ENCODE measurements around the gene PLEKHF1. TPM values are rescaled to one million over a fixed set of nuclear protein-coding genes. Genes with fewer than 3 reads are reported as not detected.

The PLEKHF1 gene
- total RNA-seq, 6 experiments from 2014 or later = 1.4 to 2.8 (median 2.6) TPM

DNA sequence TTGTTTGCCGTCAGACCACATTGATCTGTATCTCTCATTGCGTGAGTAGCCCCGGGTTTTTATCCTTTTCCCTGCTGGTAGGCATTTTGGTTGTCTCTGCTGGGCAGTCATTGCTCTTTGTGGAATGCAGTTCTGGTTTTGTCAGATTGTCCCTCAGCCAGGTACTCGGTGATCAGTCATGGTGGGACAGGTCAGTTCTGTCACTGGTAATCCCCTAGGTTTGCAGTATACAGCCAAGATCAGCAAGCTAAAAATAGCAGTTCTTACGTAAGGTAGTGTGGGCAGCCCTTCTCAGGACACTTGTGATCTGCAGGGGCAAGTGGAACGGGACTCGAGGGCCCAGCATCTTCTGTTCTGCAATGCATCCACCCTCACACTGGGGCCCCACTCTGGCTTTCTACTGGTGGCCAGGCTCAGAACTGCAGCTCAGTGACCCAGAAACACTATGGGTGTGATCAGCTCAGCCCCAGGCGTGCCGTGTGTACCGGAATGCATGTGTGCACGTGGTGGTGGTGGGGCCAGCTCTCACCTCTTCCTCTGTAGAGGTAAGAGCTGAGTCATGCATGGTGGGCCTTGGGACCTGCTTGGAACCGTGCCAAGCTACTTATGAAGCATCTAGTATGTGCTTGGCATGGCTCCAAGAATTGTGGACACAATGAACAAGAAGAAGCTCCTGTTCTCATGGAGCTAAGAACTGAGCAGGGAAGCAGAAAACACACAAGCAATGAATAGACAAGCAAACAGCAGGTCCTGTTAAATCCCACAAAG lies 6.3 kb downstream of the PLEKHF1 start:
- Mint-ChIP-seq H3K9me3 (no peaks in the 10 kb centered on the region), H3K36me3 (ENCODE audit: low read depth) (0 out of 2 replicates have a peak, but pooled peaks cover 5% of the 10 kb centered on the region), H3K4me1 (ENCODE audit: low read depth) (peaks cover 18% of the 10 kb centered on the region), H3K27ac (no peak overlapping the region), H3K4me3 (no peak overlapping the region), H3K27me3 (ENCODE audit: insufficient read depth) (0 out of 2 replicates have a peak, but pooled peaks cover 2% of the 10 kb centered on the region)
- no peak for DNase-seq
- TF ChIP-seq, protein P1, sequence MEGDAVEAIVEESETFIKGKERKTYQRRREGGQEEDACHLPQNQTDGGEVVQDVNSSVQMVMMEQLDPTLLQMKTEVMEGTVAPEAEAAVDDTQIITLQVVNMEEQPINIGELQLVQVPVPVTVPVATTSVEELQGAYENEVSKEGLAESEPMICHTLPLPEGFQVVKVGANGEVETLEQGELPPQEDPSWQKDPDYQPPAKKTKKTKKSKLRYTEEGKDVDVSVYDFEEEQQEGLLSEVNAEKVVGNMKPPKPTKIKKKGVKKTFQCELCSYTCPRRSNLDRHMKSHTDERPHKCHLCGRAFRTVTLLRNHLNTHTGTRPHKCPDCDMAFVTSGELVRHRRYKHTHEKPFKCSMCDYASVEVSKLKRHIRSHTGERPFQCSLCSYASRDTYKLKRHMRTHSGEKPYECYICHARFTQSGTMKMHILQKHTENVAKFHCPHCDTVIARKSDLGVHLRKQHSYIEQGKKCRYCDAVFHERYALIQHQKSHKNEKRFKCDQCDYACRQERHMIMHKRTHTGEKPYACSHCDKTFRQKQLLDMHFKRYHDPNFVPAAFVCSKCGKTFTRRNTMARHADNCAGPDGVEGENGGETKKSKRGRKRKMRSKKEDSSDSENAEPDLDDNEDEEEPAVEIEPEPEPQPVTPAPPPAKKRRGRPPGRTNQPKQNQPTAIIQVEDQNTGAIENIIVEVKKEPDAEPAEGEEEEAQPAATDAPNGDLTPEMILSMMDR (IDR thresholded peaks at IDR 0.05) = peak; percentile 33

DNA sequence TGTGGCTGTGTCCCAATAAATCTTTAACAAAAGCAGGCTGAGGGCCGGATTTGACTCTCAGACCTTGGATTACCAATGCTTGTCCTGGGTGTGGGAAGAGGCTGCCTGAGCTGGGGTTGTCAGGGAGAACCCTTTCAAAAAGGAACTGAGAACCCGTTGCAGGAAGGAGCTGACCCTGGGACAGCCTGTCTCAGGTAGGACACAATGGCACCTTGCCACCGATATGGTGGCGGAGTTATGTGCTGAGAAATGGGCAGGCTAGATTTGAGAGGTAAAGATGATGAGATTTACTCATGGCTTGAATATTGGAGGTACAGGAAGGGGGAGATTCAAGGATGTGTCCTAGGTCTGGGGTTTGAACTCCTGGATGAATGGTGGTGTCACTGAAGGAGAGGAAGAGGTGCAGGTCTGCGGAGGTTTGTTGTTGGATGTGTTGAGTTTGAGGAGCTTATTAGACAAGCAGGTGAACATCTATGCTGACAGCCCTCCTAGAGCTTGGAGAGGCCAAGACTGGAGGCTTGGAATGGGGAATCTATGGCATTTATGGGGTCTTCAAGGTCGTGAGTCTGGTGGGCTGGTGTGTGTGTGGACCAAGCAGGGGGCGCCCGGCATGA lies 7.2 kb downstream of the PLEKHF1 start:
- no peaks in the 10 kb centered on the region for H3K9me3 Mint-ChIP-seq
- H3K4me3 Mint-ChIP-seq = no peak overlapping the region
- peak overlapping the region; percentile 8; the same call in 1 of the 2 replicates for H3K27ac Mint-ChIP-seq
- H3K4me1 Mint-ChIP-seq (ENCODE audit: low read depth) = peaks cover 9% of the 10 kb centered on the region
- TF ChIP-seq, protein P1 (IDR thresholded peaks at IDR 0.05) = no peak
- H3K27me3 Mint-ChIP-seq (ENCODE audit: insufficient read depth) = no peaks in the 10 kb centered on the region
- DNase-seq = no peak
- 0 out of 2 replicates have a peak, but pooled peaks cover 5% of the 10 kb centered on the region for H3K36me3 Mint-ChIP-seq (ENCODE audit: low read depth)

DNA sequence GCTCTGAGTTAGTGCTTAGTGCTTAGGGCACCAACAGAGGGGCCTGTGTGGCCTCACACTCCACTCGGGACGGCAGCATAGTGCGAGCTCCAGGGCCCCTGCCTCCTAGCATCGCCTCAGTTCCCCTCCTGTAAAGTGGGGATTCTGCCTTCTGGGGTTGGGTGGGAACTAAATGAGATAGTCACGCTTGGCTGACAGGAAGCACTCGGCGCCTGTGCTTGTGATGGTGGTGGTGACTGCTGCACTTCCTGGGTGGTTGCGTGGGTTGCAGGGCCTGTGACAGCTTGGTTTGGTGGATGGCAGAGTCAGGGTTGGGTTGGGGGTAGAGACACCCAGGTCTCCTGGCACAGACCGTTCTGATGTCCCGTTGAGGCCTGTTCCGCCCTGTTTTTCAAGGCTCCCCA lies 7.7 kb downstream of the PLEKHF1 start:
- TF ChIP-seq, protein P1 (IDR thresholded peaks at IDR 0.05) = no peak
- H3K4me1 Mint-ChIP-seq (ENCODE audit: low read depth) = peaks cover 9% of the 10 kb centered on the region; the same call in 1 of the 2 replicates
- no peaks in the 10 kb centered on the region for H3K27me3 Mint-ChIP-seq (ENCODE audit: insufficient read depth)
- no peak for DNase-seq
- H3K36me3 Mint-ChIP-seq (ENCODE audit: low read depth) = 0 out of 2 replicates have a peak, but pooled peaks cover 5% of the 10 kb centered on the region
- H3K9me3 Mint-ChIP-seq = no peaks in the 10 kb centered on the region
- no peak overlapping the region for H3K27ac Mint-ChIP-seq
- H3K4me3 Mint-ChIP-seq = no peak overlapping the region

DNA sequence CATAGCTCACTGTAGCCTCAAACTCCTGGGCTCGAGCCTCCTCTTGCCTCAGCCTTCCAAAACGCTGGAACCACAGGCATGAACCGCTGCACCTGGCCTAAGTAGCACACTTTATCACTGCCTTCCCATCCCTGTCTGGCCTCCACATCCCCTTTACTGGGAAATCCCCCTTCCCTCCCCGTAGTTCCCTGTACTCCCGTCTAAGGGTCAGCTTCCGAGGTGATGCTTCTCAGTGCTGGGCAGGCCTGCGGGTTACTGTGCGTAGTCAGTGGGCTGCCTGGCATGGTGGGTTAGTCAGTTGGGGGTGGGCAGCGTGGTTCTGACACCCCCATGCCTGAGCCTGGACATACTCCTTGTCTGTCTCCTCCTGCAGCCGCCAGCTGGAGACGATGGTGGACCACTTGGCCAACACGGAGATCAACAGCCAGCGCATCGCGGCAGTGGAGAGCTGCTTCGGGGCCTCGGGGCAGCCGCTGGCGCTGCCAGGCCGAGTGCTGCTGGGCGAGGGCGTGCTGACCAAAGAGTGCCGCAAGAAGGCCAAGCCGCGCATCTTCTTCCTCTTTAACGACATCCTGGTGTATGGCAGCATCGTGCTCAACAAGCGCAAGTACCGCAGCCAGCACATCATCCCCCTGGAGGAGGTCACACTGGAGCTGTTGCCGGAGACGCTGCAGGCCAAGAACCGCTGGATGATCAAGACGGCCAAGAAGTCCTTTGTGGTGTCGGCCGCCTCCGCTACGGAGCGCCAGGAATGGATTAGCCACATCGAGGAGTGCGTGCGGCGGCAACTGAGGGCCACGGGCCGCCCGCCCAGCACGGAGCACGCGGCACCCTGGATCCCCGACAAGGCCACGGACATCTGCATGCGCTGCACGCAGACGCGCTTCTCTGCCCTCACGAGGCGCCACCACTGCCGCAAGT lies 8.4 kb downstream of the PLEKHF1 start:
- Mint-ChIP-seq H3K27me3 (ENCODE audit: insufficient read depth) (no peaks in the 10 kb centered on the region), H3K27ac (no peak overlapping the region), H3K4me1 (ENCODE audit: low read depth) (peaks cover 9% of the 10 kb centered on the region; the same call in 1 of the 2 replicates), H3K4me3 (no peak overlapping the region), H3K36me3 (ENCODE audit: low read depth) (0 out of 2 replicates have a peak, but pooled peaks cover 5% of the 10 kb centered on the region), H3K9me3 (no peaks in the 10 kb centered on the region)
- no peak for DNase-seq
- TF ChIP-seq, protein P1 (IDR thresholded peaks at IDR 0.05) = no peak
